NCI-H128 (cell line): ENCODE data around the gene PARD3.

Source experiments
- DNase-seq: peaks from one replicate; lab custom pipeline; 2025; ENCODE audit not compliant: unreplicated experiment; lab: John Stamatoyannopoulos, UW

PARD3 gene

GRCh38 chr10:34181553-34182300, 633.4 kb downstream of the PARD3 start:
- no peak for DNase-seq

GRCh38 chr10:34180749-34181148, 634.3 kb downstream of the PARD3 start:
- no peak for DNase-seq

- DNase-seq = no peak
Observed at GRCh38 chr10:34179280-34179679, 635.8 kb downstream of the PARD3 start.

GRCh38 chr10:34178756-34179155, 636.3 kb downstream of the PARD3 start:
- DNase-seq = no peak

GRCh38 chr10:34178196-34178595, 636.9 kb downstream of the PARD3 start:
- no peak for DNase-seq

GRCh38 chr10:34177445-34177844, 637.7 kb downstream of the PARD3 start:
- DNase-seq = no peak

- no peak for DNase-seq
Observed at GRCh38 chr10:34176351-34176750, 638.7 kb downstream of the PARD3 start.

- DNase-seq = no peak
Observed at GRCh38 chr10:34175121-34175520, 640.0 kb downstream of the PARD3 start.

- no peak for DNase-seq
Observed at GRCh38 chr10:34172936-34173533, 642.1 kb downstream of the PARD3 start.

GRCh38 chr10:34171957-34172527, 643.1 kb downstream of the PARD3 start:
- no peak for DNase-seq

GRCh38 chr10:34169677-34170076, 645.4 kb downstream of the PARD3 start:
- no peak for DNase-seq

GRCh38 chr10:34169131-34169530, 646.0 kb downstream of the PARD3 start:
- DNase-seq = no peak

- no peak for DNase-seq
Observed at GRCh38 chr10:34168439-34168838, 646.7 kb downstream of the PARD3 start.

- no peak for DNase-seq
Observed at GRCh38 chr10:34166823-34167222, 648.3 kb downstream of the PARD3 start.

- no peak for DNase-seq
Observed at GRCh38 chr10:34166354-34166753, 648.7 kb downstream of the PARD3 start.

GRCh38 chr10:34164029-34164428, 651.1 kb downstream of the PARD3 start:
- DNase-seq = no peak

- no peak for DNase-seq
Observed at GRCh38 chr10:34163075-34163905, 651.8 kb downstream of the PARD3 start.

- no peak for DNase-seq
Observed at GRCh38 chr10:34161777-34162370, 653.2 kb downstream of the PARD3 start.

- DNase-seq = no peak
Observed at GRCh38 chr10:34160595-34160994, 654.5 kb downstream of the PARD3 start.

GRCh38 chr10:34157501-34157900, 657.6 kb downstream of the PARD3 start:
- DNase-seq = no peak

GRCh38 chr10:34156781-34157425, 658.2 kb downstream of the PARD3 start:
- DNase-seq = no peak
